Prostate gland (tissue), 2 donors: ENCODE data around the gene CXCL9.

Experiments
- CTCF ChIP-seq, 4 experiments: fragments of 200-600 bp in 2 of 4; fragments of 450-650 bp in 2 of 4; sonication (generic) in 2 of 4; IDR thresholded peaks; 1 replicate in 3 of 4; 2 replicates in 1 of 4; pipeline ENCODE4 v1.5.1; 2016 to 2019; ENCODE audit warnings: antibody characterized with exemption in 4 of 4, mild to moderate bottlenecking in 2 of 4, moderate library complexity in 2 of 4
- POLR2A ChIP-seq: fragments of 450-650 bp; IDR thresholded peaks from one replicate; pipeline ENCODE4 v1.6.1; 2016; ENCODE audit warnings: antibody characterized with exemption, mild to moderate bottlenecking
- POLR2AphosphoS5 ChIP-seq: sonication (generic); formaldehyde crosslinking; IDR thresholded peaks from one replicate; pipeline ENCODE4 v1.6.1; 2017; ENCODE audit warnings: antibody characterized with exemption

GRCh38 chr4:75989846-75990528, 17.3 kb downstream of the CXCL9 start:
- no peak for TF ChIP-seq POLR2A
- TF ChIP-seq CTCF (IDR thresholded peaks at IDR 0.05): no peak
- TF ChIP-seq POLR2AphosphoS5: no peak
